DOHH2 (cell line): ENCODE measurements around the gene DERL3.

Source experiments
- H3F3A ChIP-seq: fragments of 200-600 bp; sonication (generic), shearing (Covaris generic); 2 replicates; pipeline ENCODE4 v1.6.0; 2016; ENCODE audit warnings: antibody characterized with exemption, mild to moderate bottlenecking; ENCODE audit not compliant: control insufficient read depth, insufficient read depth
- H3K27ac ChIP-seq: fragments of 200-600 bp; sonication (generic); 2 replicates; pipeline ENCODE4 v1.5.1; 2014; ENCODE audit warnings: low read depth, mild to moderate bottlenecking, low read length, moderate library complexity
- H3K27me3 ChIP-seq: fragments of 200-600 bp; sonication (generic); 2 replicates; pipeline ENCODE4 v1.6.1; 2014; ENCODE audit warnings: mild to moderate bottlenecking, low read length, mixed read lengths; ENCODE audit not compliant: control insufficient read depth
- H3K36me3 ChIP-seq: fragments of 200-600 bp; sonication (generic); 2 replicates; pipeline ENCODE4 v1.6.1; 2014; ENCODE audit warnings: mild to moderate bottlenecking, low read length, moderate library complexity, mixed read lengths; ENCODE audit not compliant: control insufficient read depth
- H3K4me1 ChIP-seq: fragments of 200-600 bp; sonication (generic); 2 replicates; pipeline ENCODE4 v1.6.1; 2014; ENCODE audit warnings: mild to moderate bottlenecking, low read length, mixed read lengths; ENCODE audit not compliant: control insufficient read depth
- H3K4me2 ChIP-seq: fragments of 200-600 bp; sonication (generic); 2 replicates; pipeline ENCODE4 v1.6.0; 2014; ENCODE audit warnings: mild to moderate bottlenecking, low read length, moderate library complexity
- H3K4me3 ChIP-seq: fragments of 200-600 bp; sonication (generic); 2 replicates; pipeline ENCODE4 v1.5.1; 2014; ENCODE audit warnings: mild to moderate bottlenecking, low read length, mixed read lengths
- H3K79me2 ChIP-seq: fragments of 200-600 bp; sonication (generic); 2 replicates; pipeline ENCODE4 v1.6.1; 2014; ENCODE audit warnings: mild to moderate bottlenecking, low read length, mixed read lengths; ENCODE audit not compliant: control insufficient read depth
- H3K9me2 ChIP-seq: fragments of 200-600 bp; sonication (generic); replicated peaks from 2 replicates; pipeline ENCODE4 v1.6.1; 2014; ENCODE audit warnings: mild to moderate bottlenecking, low read length, mixed read lengths; ENCODE audit not compliant: control insufficient read depth
- H3K9me3 ChIP-seq: fragments of 200-600 bp; sonication (generic); 2 replicates; pipeline ENCODE4 v1.6.1; 2014; ENCODE audit warnings: antibody characterized with exemption, low read length, mixed read lengths; ENCODE audit not compliant: control insufficient read depth, insufficient read depth
- H4K20me1 ChIP-seq: fragments of 200-600 bp; sonication (generic); 2 replicates; pipeline ENCODE4 v1.6.0; 2014; ENCODE audit warnings: low read depth, mild to moderate bottlenecking, antibody characterized with exemption, low read length, moderate library complexity; ENCODE audit not compliant: control insufficient read depth, insufficient read depth
- CTCF ChIP-seq: fragments of 200-600 bp; sonication (generic); IDR thresholded peaks from one replicate; pipeline ENCODE4 v1.5.1; 2014; ENCODE audit warnings: antibody characterized with exemption, mild to moderate bottlenecking, low read depth, low read length; ENCODE audit not compliant: poor library complexity, severe bottlenecking
- EZH2phosphoT487 ChIP-seq: fragments of 200-600 bp; sonication (generic); IDR thresholded peaks from 2 replicates; pipeline ENCODE4 v1.6.1; 2017; ENCODE audit warnings: borderline replicate concordance, mild to moderate bottlenecking, antibody characterized with exemption, low read length, moderate library complexity, mixed read lengths

The DERL3 gene

GRCh38 chr22:23826510-23827350 is 12.1 kb downstream of the DERL3 start:
- Histone ChIP-seq H3K27me3 (no peaks in the 10 kb centered on the region), H4K20me1 (no peaks in the 10 kb centered on the region; the same call in 1 of the 2 replicates), H3F3A (peaks cover 25% of the 10 kb centered on the region), H3K27ac (peak overlapping the region; percentile 91), H3K4me2 (peak overlapping the region; percentile 67), H3K79me2 (peaks cover 85% of the 10 kb centered on the region), H3K9me3 (no peaks in the 10 kb centered on the region), H3K9me2 (no peaks in the 10 kb centered on the region), H3K4me1 (peaks cover 97% of the 10 kb centered on the region), H3K36me3 (peaks cover 96% of the 10 kb centered on the region), H3K4me3 (peak overlapping the region; percentile 47)
- TF ChIP-seq EZH2phosphoT487 (no peak), CTCF (no peak)

- TF ChIP-seq EZH2phosphoT487, result no peak
- TF ChIP-seq CTCF, result no peak
- Histone ChIP-seq H3K36me3 (peaks cover 96% of the 10 kb centered on the region), H3K4me3 (peak overlapping the region; percentile 47)
Observed at GRCh38 chr22:23825246-23825905, 13.4 kb downstream of the DERL3 start.

GRCh38 chr22:23824476-23825245 is 14.1 kb downstream of the DERL3 start:
- Histone ChIP-seq H3F3A (peaks cover 19% of the 10 kb centered on the region), H3K4me2 (peak overlapping the region; percentile 67), H3K36me3 (peaks cover 94% of the 10 kb centered on the region), H3K4me3 (no peak overlapping the region), H3K4me1 (peaks cover 97% of the 10 kb centered on the region), H3K79me2 (peaks cover 77% of the 10 kb centered on the region), H3K27ac (peak overlapping the region; percentile 91), H3K27me3 (no peaks in the 10 kb centered on the region), H4K20me1 (no peaks in the 10 kb centered on the region), H3K9me2 (no peaks in the 10 kb centered on the region), H3K9me3 (no peaks in the 10 kb centered on the region)
- TF ChIP-seq EZH2phosphoT487, result no peak
- no peak for TF ChIP-seq CTCF

More at GRCh38 chr22:23825246-23825905, 13.4 kb downstream of the DERL3 start:
- Histone ChIP-seq H3K9me3 (no peaks in the 10 kb centered on the region), H3K27ac (peak overlapping the region; percentile 91), H3F3A (peaks cover 25% of the 10 kb centered on the region), H3K9me2 (no peaks in the 10 kb centered on the region), H3K4me2 (peak overlapping the region; percentile 67), H4K20me1 (no peaks in the 10 kb centered on the region), H3K4me1 (peaks cover 97% of the 10 kb centered on the region), H3K79me2 (peaks cover 80% of the 10 kb centered on the region), H3K27me3 (no peaks in the 10 kb centered on the region)
